Activated CD4-positive, CD25-positive, alpha-beta regulatory T cell treated with anti-CD3 and anti-CD28 coated beads, Interleukin-2, amount 50 U/mL, for 24 hours (primary cell): ENCODE results near the gene HMGA1.

Source experiments
- ATAC-seq, 2 donors: fragments of 150-1000 bp; cut with Tn5 transposase; one replicate each; pipeline ENCODE4 v1.10.0; 2021; ENCODE audit warnings: mild to moderate bottlenecking in 1 of 2, moderate library complexity in 1 of 2

The HMGA1 gene

GRCh38 chr6:34236443-34237315 is at the start of gene HMGA1:
Gene HMGA1, plus strand, starts transcription at chr6:34236873. Its CDS starts 3,908 bp downstream, at chr6:34240781.
- peak; percentile 71 to 77 for ATAC-seq

GRCh38 chr6:34189806-34190503 is 46.7 kb upstream of the HMGA1 start:
- ATAC-seq = no peak

GRCh38 chr6:34190504-34191122 is 46.1 kb upstream of the HMGA1 start:
- ATAC-seq = no peak

- ATAC-seq = no peak
Measured at GRCh38 chr6:34194772-34195171, 41.9 kb upstream of the HMGA1 start.

GRCh38 chr6:34195726-34196115 is 41.0 kb upstream of the HMGA1 start:
- ATAC-seq = no peak

- peak; percentile 98 for ATAC-seq
Measured at GRCh38 chr6:34196116-34196832, 40.4 kb upstream of the HMGA1 start.

GRCh38 chr6:34196833-34197195 is 39.9 kb upstream of the HMGA1 start:
- peak in 1 of 2 donors; percentile 22 for ATAC-seq

- no peak for ATAC-seq
Measured at GRCh38 chr6:34200340-34200971, 36.2 kb upstream of the HMGA1 start.

- no peak for ATAC-seq
Measured at GRCh38 chr6:34201455-34202107, 35.1 kb upstream of the HMGA1 start.

GRCh38 chr6:34202329-34203201 is 34.1 kb upstream of the HMGA1 start:
- no peak for ATAC-seq

GRCh38 chr6:34204693-34205092 is 32.0 kb upstream of the HMGA1 start:
- no peak for ATAC-seq

GRCh38 chr6:34205466-34205865 is 31.2 kb upstream of the HMGA1 start:
- peak in 1 of 2 donors; percentile 14 for ATAC-seq

GRCh38 chr6:34205916-34206315 is 30.8 kb upstream of the HMGA1 start:
- ATAC-seq = no peak

- no peak for ATAC-seq
Measured at GRCh38 chr6:34206726-34207125, 29.9 kb upstream of the HMGA1 start.

GRCh38 chr6:34207695-34208443 is 28.8 kb upstream of the HMGA1 start:
- peak; percentile 80 to 85 for ATAC-seq

- ATAC-seq = no peak
Measured at GRCh38 chr6:34213772-34214171, 22.9 kb upstream of the HMGA1 start.

GRCh38 chr6:34218691-34219090 is 18.0 kb upstream of the HMGA1 start:
- no peak for ATAC-seq

GRCh38 chr6:34223381-34223955 is 13.2 kb upstream of the HMGA1 start:
- ATAC-seq = no peak
